ENCODE results near the gene PNMA8C.

PNMA8C gene

GRCh38 chr19:46411925-46412649, 16.6 kb downstream of the PNMA8C start:
- no peaks in the 10 kb centered on the region for H3K36me3 ChIP-seq
- H3K4me3 ChIP-seq (ENCODE audit: low read depth, low read length): no peak overlapping the region
- H3K9me3 ChIP-seq: no peaks in the 10 kb centered on the region
- DNase-seq: no peak
- H3K4me1 ChIP-seq: peaks cover 3% of the 10 kb centered on the region; the same call in 1 of the 2 replicates
- H3K27me3 ChIP-seq: no peaks in the 10 kb centered on the region
- TF ChIP-seq CTCF (IDR thresholded peaks at IDR 0.05; ENCODE audit: low read depth, low read length): no peak

- no peak overlapping the region for H3K4me3 ChIP-seq (ENCODE audit: low read depth, low read length)
- DNase-seq: no peak
- peaks cover 3% of the 10 kb centered on the region; the same call in 1 of the 2 replicates for H3K4me1 ChIP-seq
- no peak for TF ChIP-seq CTCF (IDR thresholded peaks at IDR 0.05; ENCODE audit: low read depth, low read length)
- H3K27me3 ChIP-seq: no peaks in the 10 kb centered on the region
- H3K36me3 ChIP-seq: no peaks in the 10 kb centered on the region
- no peaks in the 10 kb centered on the region for H3K9me3 ChIP-seq
These were observed 17.4 kb downstream of the PNMA8C start for GRCh38 chr19:46411088-46411924.

GRCh38 chr19:46410205-46411087, 18.3 kb downstream of the PNMA8C start:
- no peak overlapping the region for H3K4me3 ChIP-seq (ENCODE audit: low read depth, low read length)

GRCh38 chr19:46409191-46409590, 19.5 kb downstream of the PNMA8C start:
- Histone ChIP-seq H3K9me3 (no peaks in the 10 kb centered on the region), H3K27me3 (no peaks in the 10 kb centered on the region), H3K4me1 (no peaks in the 10 kb centered on the region), H3K36me3 (no peaks in the 10 kb centered on the region), H3K4me3 (ENCODE audit: low read depth, low read length) (no peak overlapping the region)
- no peak for TF ChIP-seq CTCF (IDR thresholded peaks at IDR 0.05; ENCODE audit: low read depth, low read length)
- no peak for DNase-seq

More at GRCh38 chr19:46410205-46411087, 18.3 kb downstream of the PNMA8C start:
- no peak for TF ChIP-seq CTCF (IDR thresholded peaks at IDR 0.05; ENCODE audit: low read depth, low read length)
- no peak for DNase-seq
- Histone ChIP-seq H3K9me3 (no peaks in the 10 kb centered on the region), H3K36me3 (no peaks in the 10 kb centered on the region), H3K4me1 (no peaks in the 10 kb centered on the region), H3K27me3 (no peaks in the 10 kb centered on the region)

- TF ChIP-seq CTCF (IDR thresholded peaks at IDR 0.05; ENCODE audit: low read depth, low read length): no peak
- Histone ChIP-seq H3K4me3 (ENCODE audit: low read depth, low read length) (no peak overlapping the region), H3K36me3 (no peaks in the 10 kb centered on the region), H3K4me1 (no peaks in the 10 kb centered on the region), H3K9me3 (no peaks in the 10 kb centered on the region), H3K27me3 (no peaks in the 10 kb centered on the region)
- DNase-seq: no peak
These were observed 20.1 kb downstream of the PNMA8C start for GRCh38 chr19:46408664-46409039.

Data from BE2C (cell line).